Hepatocyte (in vitro differentiated cells): Measurements from ENCODE around the gene TSPEAR.

Source experiments
- CTCF ChIP-seq: fragments of 200-600 bp; sonication (generic); IDR thresholded peaks from 2 replicates; pipeline ENCODE4 v1.5.1; 2016; ENCODE audit warnings: antibody characterized with exemption, mild to moderate bottlenecking; ENCODE audit not compliant: poor library complexity
- EZH2phosphoT487 ChIP-seq: fragments of 200-600 bp; sonication (generic); IDR thresholded peaks from one replicate; pipeline ENCODE4 v1.6.1; 2018; ENCODE audit warnings: antibody characterized with exemption, mild to moderate bottlenecking, low read depth, moderate library complexity; ENCODE audit not compliant: unreplicated experiment, severe bottlenecking

- no peak for TF ChIP-seq CTCF
- no peak for TF ChIP-seq EZH2phosphoT487
Measured at GRCh38 chr21:44466351-44466954, 244.9 kb downstream of the TSPEAR start.
